GM06990 (cell line): ENCODE results near the gene NSUN3.
"Not testable (repeated sequence)": the region's sequence is repeated elsewhere in the genome, so short reads cannot be mapped to it uniquely, and the experiment has no call there.

Experiments used
- DNase-seq: peaks from one replicate; pipeline ENCODE4 v3.0.0-alpha.2; 2011; ENCODE audit not compliant: insufficient read length; ENCODE audit errors: extremely low read depth
- H3K27me3 ChIP-seq: replicated peaks from 2 replicates; pipeline ENCODE4 v1.6.0; 2011; ENCODE audit warnings: low read length; ENCODE audit not compliant: control insufficient read depth, insufficient read depth
- H3K36me3 ChIP-seq: 2 replicates; pipeline ENCODE4 v1.5.1; 2011; ENCODE audit warnings: low read length; ENCODE audit not compliant: control insufficient read depth, insufficient read depth
- H3K4me3 ChIP-seq: replicated peaks from 2 replicates; pipeline ENCODE4 v1.5.1; 2011; ENCODE audit warnings: low read depth, mild to moderate bottlenecking, control low read depth, low read length
- CTCF ChIP-seq: IDR thresholded peaks from 2 replicates; pipeline ENCODE4 v1.5.1; 2011; ENCODE audit warnings: low read length, control low read depth, mild to moderate bottlenecking, inconsistent platforms; ENCODE audit not compliant: insufficient read depth, poor library complexity, severe bottlenecking

Gene NSUN3

GRCh38 chr3:94101860-94102259 is 39.0 kb downstream of the NSUN3 start:
- TF ChIP-seq CTCF = peak; percentile 13
- H3K4me3 ChIP-seq = no peak overlapping the region
- DNase-seq = no peak
- H3K36me3 ChIP-seq = no peaks in the 10 kb centered on the region; the same call in none of the 2 replicates
- H3K27me3 ChIP-seq = no peaks in the 10 kb centered on the region

GRCh38 chr3:94106268-94106667 is 43.4 kb downstream of the NSUN3 start:
- TF ChIP-seq CTCF = no peak
- Histone ChIP-seq H3K36me3 (peaks cover 4% of the 10 kb centered on the region), H3K4me3 (no peak overlapping the region), H3K27me3 (no peaks in the 10 kb centered on the region)
- no peak for DNase-seq

- not testable (repeated sequence) for H3K36me3 ChIP-seq, H3K4me3 ChIP-seq, DNase-seq, H3K27me3 ChIP-seq
Measured at GRCh38 chr3:94110232-94110631, 47.4 kb downstream of the NSUN3 start.

- TF ChIP-seq CTCF = no peak
- Histone ChIP-seq H3K4me3 (no peak overlapping the region), H3K27me3 (no peaks in the 10 kb centered on the region), H3K36me3 (peaks cover 4% of the 10 kb centered on the region)
- DNase-seq = no peak
Measured at GRCh38 chr3:94110854-94111253, 48.0 kb downstream of the NSUN3 start.

GRCh38 chr3:94114666-94115065 is 51.8 kb downstream of the NSUN3 start:
- no peaks in the 10 kb centered on the region for H3K27me3 ChIP-seq
- no peaks in the 10 kb centered on the region; the same call in none of the 2 replicates for H3K36me3 ChIP-seq
- no peak for TF ChIP-seq CTCF
- DNase-seq = no peak
- no peak overlapping the region for H3K4me3 ChIP-seq

GRCh38 chr3:94115482-94115881 is 52.6 kb downstream of the NSUN3 start:
- TF ChIP-seq CTCF = no peak
- Histone ChIP-seq H3K27me3 (no peaks in the 10 kb centered on the region), H3K4me3 (no peak overlapping the region), H3K36me3 (no peaks in the 10 kb centered on the region; the same call in none of the 2 replicates)
- no peak for DNase-seq
